Psoas muscle (tissue), 8 donors: ENCODE data around the gene TPST2. TPM values are rescaled to one million over a fixed set of nuclear protein-coding genes. Genes with fewer than 3 reads are reported as not detected.
"Not testable (repeated sequence)": the region's sequence is repeated elsewhere in the genome, so short reads cannot be mapped to it uniquely, and the experiment has no call there.

Source experiments
- ATAC-seq, 4 donors: fragments of 200-7000 bp; cut with Tn5 transposase; one replicate each; pipeline ENCODE4 v1.9.1; 2020; ENCODE audit warnings: moderate library complexity in 3 of 4, mild to moderate bottlenecking in 2 of 4
- DNase-seq, 2 donors: peaks; one replicate each; pipeline ENCODE4 v3.0.0-alpha.2; 2020
- H3K27ac ChIP-seq: fragments of 200-600 bp; one replicate; pipeline ENCODE4 v1.8.0; 2022
- H3K27me3 ChIP-seq, 3 donors: fragments of 200-600 bp in 1 of 3; one replicate each; pipeline versions ENCODE4 v1.6.1 to v1.8.0; 2013 to 2022; ENCODE audit warnings: low read length in 2 of 3, mild to moderate bottlenecking in 2 of 3, moderate library complexity in 1 of 3; ENCODE audit not compliant: insufficient read depth in 3 of 3
- H3K36me3 ChIP-seq, 2 donors: fragments of 200-600 bp in 1 of 2; one replicate each; pipeline versions ENCODE4 v1.6.1 to v1.8.0; 2013 to 2022; ENCODE audit warnings: low read depth in 1 of 2, mild to moderate bottlenecking in 1 of 2, moderate library complexity in 1 of 2; ENCODE audit not compliant: insufficient read depth in 1 of 2
- H3K4me1 ChIP-seq: fragments of 200-600 bp; one replicate; pipeline ENCODE4 v1.8.0; 2022
- H3K4me3 ChIP-seq: fragments of 200-600 bp; one replicate; pipeline ENCODE4 v1.8.0; 2022; ENCODE audit warnings: mild to moderate bottlenecking
- H3K9me3 ChIP-seq: fragments of 200-600 bp; one replicate; pipeline ENCODE4 v1.8.0; 2022
- CTCF ChIP-seq: fragments of 200-600 bp; IDR thresholded peaks from one replicate; pipeline ENCODE4 v1.8.0; 2022; ENCODE audit warnings: antibody characterized with exemption
- WGBS, 3 donors: extraction: QIAGEN DNeasy Blood & Tissue Kit; methylation state at CpG; one replicate each; pipeline versions ENCODE4 v1.1.6 to v1.1.7; 2013; 5-methylcytosine and 5-hydroxymethylcytosine counted together
- intact Hi-C, 2 donors: fragments of 100-400 bp; cut with DNase I; formaldehyde crosslinking; loops; one replicate each; pipeline versions ENCODE4 v1.11.0 to v1.14.2; 2022
- polyA plus RNA-seq, 3 donors: library from polyadenylated mRNA; stranded (reverse); fragments of 200-250 nt; gene quantifications; one replicate each; pipeline ENCODE4 v1.2.3, GENCODE V29; 2013
- total RNA-seq, 4 donors: library from RNA; stranded (reverse); fragmentation: NEBNext Ultra II Directional in 2 of 4; extraction: Animal tissue kit (Norgen Biotek cat#: 25700) in 2 of 4; gene quantifications; one replicate each; pipeline versions ENCODE4 v1.2.1 to v1.2.4, GENCODE V29; 2021 to 2023
- donor health status: healthy with polysubstance abuse.
- donor health status: DM: no; HTN: no; CAD: no; lungs with moderate emphysema.
- donor health status: Bipolar disorder and iron deficiency.
- donor health status: healthy.
- donor health status: DM: yes; HTN: yes; CAD: no.
- donor health status: DM: no; HTN: no; CAD: no.
- donor health status: DM: no; HTN: no; CAD: no.
- donor health status: DM: yes; HTN: yes; CAD: no.

Gene TPST2
- total and polyA plus RNA-seq, 7 donors = 22.1 to 76.4 (median 32.9) TPM

- peaks cover 21% of the 10 kb centered on the region for H3K4me1 ChIP-seq
- DNase-seq (no peak), ATAC-seq (no peak)
- peaks cover 3 to 72% of the 10 kb centered on the region in 2 donors for H3K36me3 ChIP-seq
- TF ChIP-seq CTCF = no peak
- WGBS, 3 donors = 69 to 85% (median 82%) methylated on average over 7 of the region's 7 CpGs
- no peaks in the 10 kb centered on the region for H3K9me3 ChIP-seq
- intact Hi-C loops = no loop called here
- no peaks in the 10 kb centered on the region for H3K27me3 ChIP-seq
- H3K27ac ChIP-seq = no peak overlapping the region
- H3K4me3 ChIP-seq = no peak overlapping the region
Observed at GRCh38 chr22:26534171-26534855, 55.6 kb downstream of the TPST2 start.

- Histone ChIP-seq H3K27ac (peak overlapping the region; percentile 84), H3K27me3 (no peaks in the 10 kb centered on the region), H3K36me3 (peaks cover 3 to 34% of the 10 kb centered on the region in 2 donors), H3K4me3 (no peak overlapping the region), H3K4me1 (peaks cover 28% of the 10 kb centered on the region), H3K9me3 (no peaks in the 10 kb centered on the region)
- ATAC-seq (peak; percentile 52 to 70 (median 66)), DNase-seq (peak; percentile 18 to 76)
- 25 to 56% (median 41%) methylated on average over 2 of the region's 2 CpGs for WGBS, 3 donors
- intact Hi-C loops = loop anchor here in 1 of 2 donors (5.0 kb wide), 2 partner anchors 33 to 58 kb away; no protein-coding TSS in a partner anchor
- no peak for TF ChIP-seq CTCF
Observed at GRCh38 chr22:26529345-26529744, 60.6 kb downstream of the TPST2 start.

- not testable (repeated sequence) for H3K27me3 ChIP-seq, H3K4me3 ChIP-seq, H3K9me3 ChIP-seq
- intact Hi-C loops = loop anchor here in 1 of 2 donors (5.0 kb wide), 2 partner anchors 34 to 59 kb away; no protein-coding TSS in a partner anchor
- peaks cover 27% of the 10 kb centered on the region for H3K4me1 ChIP-seq
- DNase-seq (peak in 1 of 2 donors; percentile 60), ATAC-seq (peak in 1 of 4 donors; percentile 1)
- H3K36me3 ChIP-seq = peaks cover 3 to 32% of the 10 kb centered on the region in 2 donors
- WGBS, 3 donors = 43 to 72% (median 52%) methylated on average over 8 to 9 of the region's 9 CpGs
- H3K27ac ChIP-seq = peak overlapping the region; percentile 84
Observed at GRCh38 chr22:26528518-26528917, 61.4 kb downstream of the TPST2 start.

- Histone ChIP-seq H3K9me3 (no peaks in the 10 kb centered on the region), H3K4me1 (peaks cover 27% of the 10 kb centered on the region), H3K36me3 (peaks cover 3 to 32% of the 10 kb centered on the region in 2 donors), H3K27me3 (no peaks in the 10 kb centered on the region), H3K27ac (peak overlapping the region; percentile 84), H3K4me3 (peak overlapping the region; percentile 38)
- WGBS, 3 donors = 32 to 53% (median 46%) methylated on average over 15 of the region's 15 CpGs
- peak; percentile 23 to 70 for DNase-seq
- intact Hi-C loops = loop anchor here (2.0 to 5.0 kb wide), 3 partner anchors 25 to 59 kb away; no protein-coding TSS in a partner anchor
- no peak for TF ChIP-seq CTCF
- peak; percentile 76 to 82 (median 80) for ATAC-seq
Observed at GRCh38 chr22:26527574-26528465, 62.1 kb downstream of the TPST2 start.

- Histone ChIP-seq H3K9me3 (no peaks in the 10 kb centered on the region), H3K36me3 (peaks cover 0 to 26% of the 10 kb centered on the region in 2 donors), H3K4me3 (peak overlapping the region; percentile 38), H3K4me1 (peaks cover 27% of the 10 kb centered on the region), H3K27me3 (no peaks in the 10 kb centered on the region), H3K27ac (peak overlapping the region; percentile 84)
- 19 to 35% (median 34%) methylated on average over 3 of the region's 3 CpGs for WGBS, 3 donors
- DNase-seq = no peak
- intact Hi-C loops = loop anchor here (2.0 to 5.0 kb wide), 3 partner anchors 24 to 60 kb away; no protein-coding TSS in a partner anchor
- ATAC-seq = no peak
- no peak for TF ChIP-seq CTCF
Observed at GRCh38 chr22:26527167-26527566, 62.8 kb downstream of the TPST2 start.
